ENCODE measurements around the gene ELAVL1.

Gene ELAVL1

GRCh38 chr19:8021374-8021773, 15.9 kb upstream of the ELAVL1 start:
- no peak for DNase-seq (ENCODE audit: low read depth in 2 of 2)

GRCh38 chr19:8020681-8021080, 15.2 kb upstream of the ELAVL1 start:
- DNase-seq (ENCODE audit: low read depth in 2 of 2) = no peak

- no peak for DNase-seq (ENCODE audit: low read depth in 2 of 2)
Measured at GRCh38 chr19:8017808-8018207, 12.4 kb upstream of the ELAVL1 start.

GRCh38 chr19:8004723-8005513, 523 bp downstream of the ELAVL1 start:
- DNase-seq (ENCODE audit: low read depth in 2 of 2) = no peak

- no peak for DNase-seq (ENCODE audit: low read depth in 2 of 2)
Measured at GRCh38 chr19:8004001-8004400, 1.4 kb downstream of the ELAVL1 start.

GRCh38 chr19:8001995-8002849, 3.2 kb downstream of the ELAVL1 start:
- peak; percentile 66 to 73 for DNase-seq (ENCODE audit: low read depth in 2 of 2)

- no peak for DNase-seq (ENCODE audit: low read depth in 2 of 2)
Measured at GRCh38 chr19:8001651-8001994, 3.8 kb downstream of the ELAVL1 start.

GRCh38 chr19:8000298-8001038, 5.0 kb downstream of the ELAVL1 start:
- no peak for DNase-seq (ENCODE audit: low read depth in 2 of 2)

GRCh38 chr19:7999376-7999775, 6.1 kb downstream of the ELAVL1 start:
- no peak for DNase-seq (ENCODE audit: low read depth in 2 of 2)

- no peak for DNase-seq (ENCODE audit: low read depth in 2 of 2)
Measured at GRCh38 chr19:7997809-7998480, 7.5 kb downstream of the ELAVL1 start.

- DNase-seq (ENCODE audit: low read depth in 2 of 2) = no peak
Measured at GRCh38 chr19:7996883-7997282, 8.6 kb downstream of the ELAVL1 start.

GRCh38 chr19:7995810-7996158, 9.7 kb downstream of the ELAVL1 start:
- no peak for DNase-seq (ENCODE audit: low read depth in 2 of 2)

GRCh38 chr19:7994928-7995809, 10.3 kb downstream of the ELAVL1 start:
- DNase-seq (ENCODE audit: low read depth in 2 of 2) = no peak

GRCh38 chr19:7994114-7994513, 11.3 kb downstream of the ELAVL1 start:
- DNase-seq (ENCODE audit: low read depth in 2 of 2) = no peak

- DNase-seq (ENCODE audit: low read depth in 2 of 2) = no peak
Measured at GRCh38 chr19:7993560-7993959, 11.9 kb downstream of the ELAVL1 start.

- DNase-seq (ENCODE audit: low read depth in 2 of 2) = no peak
Measured at GRCh38 chr19:7992575-7992974, 12.9 kb downstream of the ELAVL1 start.

GRCh38 chr19:7989071-7989575, 16.3 kb downstream of the ELAVL1 start:
- no peak for DNase-seq (ENCODE audit: low read depth in 2 of 2)

GRCh38 chr19:7988307-7988706, 17.1 kb downstream of the ELAVL1 start:
- no peak for DNase-seq (ENCODE audit: low read depth in 2 of 2)

- DNase-seq (ENCODE audit: low read depth in 2 of 2) = no peak
Measured at GRCh38 chr19:7987114-7987768, 18.2 kb downstream of the ELAVL1 start.

Data from stimulated activated CD4-positive, alpha-beta T cell treated with anti-CD3 and anti-CD28 coated beads, Interleukin-4, amount 100 ng/mL, for 48 hours (primary cell).